ENCODE data around the gene RNF213. TPM values are rescaled to one million over a fixed set of nuclear protein-coding genes. Genes with fewer than 3 reads are reported as not detected.
A peak's percentile ranks its signal among the peaks of the same experiment; 100 is the strongest.

Gene RNF213
- polyA plus RNA-seq, 1 of the 3 experiments (the other 2 are of a cell fraction) = 57.5 TPM

- WGBS (ENCODE audit: low lambda C conversion rate) = 84% methylated on average over 23 of the region's 27 CpGs
- no peak for TF ChIP-seq JUND (IDR thresholded peaks at IDR 0.05)
- no peak for TF ChIP-seq POLR2AphosphoS5 (IDR thresholded peaks at IDR 0.05; ENCODE audit: low read depth, low read length)
- no peak for TF ChIP-seq TCF12 (IDR thresholded peaks at IDR 0.05)
- no peak for TF ChIP-seq TAF1 (IDR thresholded peaks at IDR 0.05; ENCODE audit: borderline replicate concordance, low read depth, low read length)
- TF ChIP-seq CHD2 (IDR thresholded peaks at IDR 0.05; ENCODE audit: low read length, partially characterized antibody) = no peak
- TF ChIP-seq SMC3 (IDR thresholded peaks at IDR 0.05; ENCODE audit: low read depth, low read length) = no peak
- no peak for TF ChIP-seq NFIC (IDR thresholded peaks at IDR 0.05; ENCODE audit: borderline replicate concordance)
- no peak for TF ChIP-seq ZBTB33 (IDR thresholded peaks at IDR 0.05; ENCODE audit: borderline replicate concordance, low read depth)
- no peak for TF ChIP-seq RXRA (IDR thresholded peaks at IDR 0.05; ENCODE audit: borderline replicate concordance, low read depth)
- no peak for TF ChIP-seq RAD21 (IDR thresholded peaks at IDR 0.05; ENCODE audit: low read length)
- TF ChIP-seq USF1 (IDR thresholded peaks at IDR 0.05; ENCODE audit: borderline replicate concordance, low read depth) = no peak
- TF ChIP-seq USF2 (IDR thresholded peaks at IDR 0.05; ENCODE audit: borderline replicate concordance, low read depth, low read length) = no peak
- TF ChIP-seq MXI1 (IDR thresholded peaks at IDR 0.05; ENCODE audit: low read depth, low read length) = no peak
- no peak for TF ChIP-seq ELF1 (IDR thresholded peaks at IDR 0.05)
- TF ChIP-seq TEAD4 (IDR thresholded peaks at IDR 0.05; ENCODE audit: borderline replicate concordance, insufficient read depth) = no peak
- TF ChIP-seq FOXM1 (IDR thresholded peaks at IDR 0.05; ENCODE audit: low read depth) = no peak
- TF ChIP-seq FOXJ3 (CRISPR knock-in tag; IDR thresholded peaks at IDR 0.05) = no peak
- no peak for TF ChIP-seq IRF3 (IDR thresholded peaks at IDR 0.05; ENCODE audit: low read depth, low read length)
- no peak for TF ChIP-seq GABPA (IDR thresholded peaks at IDR 0.05; ENCODE audit: low read depth)
- TF ChIP-seq GATA2 (CRISPR knock-in tag; IDR thresholded peaks at IDR 0.05) = no peak
- Histone ChIP-seq H3K4me2 (no peak overlapping the region), H3K9me3 (no peaks in the 10 kb centered on the region), H3K4me3 (ENCODE audit: low read depth in 2 of 2, low read length in 1 of 2) (no peak overlapping the region), H3K4me1 (ENCODE audit: control insufficient read depth in 1 of 2, insufficient read depth in 2 of 2, low read depth in 1 of 2, low read length in 1 of 2) (no peaks in the 10 kb centered on the region; a peak in 1 of 4 replicates), H3K79me2 (ENCODE audit: insufficient read depth) (no peaks in the 10 kb centered on the region), H3K9ac (no peak overlapping the region), H4K20me1 (ENCODE audit: insufficient read depth) (no peaks in the 10 kb centered on the region; the same call in 1 of the 2 replicates), H3K27me3 (ENCODE audit: insufficient read depth) (no peaks in the 10 kb centered on the region), H2AFZ (ENCODE audit: low read depth) (no peak overlapping the region), H3K9me2 (no peaks in the 10 kb centered on the region), H3K27ac (ENCODE audit: low read depth in 2 of 2, low read length in 1 of 2) (no peak overlapping the region), H3F3A (replicated peaks; ENCODE audit: insufficient read depth) (peaks cover 6% of the 10 kb centered on the region), H3K36me3 (replicated peaks in 1 of 2; ENCODE audit: control insufficient read depth in 1 of 2, insufficient read depth in 2 of 2, low read length in 1 of 2) (peaks cover 6 to 23% of the 10 kb centered on the region in 2 experiments)
- ChIA-PET POLR2A (interaction anchor here (1.1 to 2.6 kb wide), 3 partner anchors 9 to 324 kb away, joined by 3 to 10 read pairs (median 5); partner anchors contain the start of gene GAA), CTCF (interaction anchor here (0.7 to 6.5 kb wide), 16 partner anchors 9 to 562 kb away, joined by 3 to 81 read pairs (median 3); partner anchors contain the start of gene ENDOV)
- DNase-seq = peak; percentile 54
Measured at GRCh38 chr17:80424878-80425765, 164.5 kb downstream of the RNF213 start.

Measured in SK-N-SH (cell line).